OCI-LY3 (cell line): ENCODE data around the gene MARVELD3.

Experiments used
- H2AFZ ChIP-seq: fragments of 200-600, 300-600 bp; shearing (Covaris generic); 2 replicates; pipeline ENCODE4 v1.6.0; 2014; ENCODE audit warnings: antibody characterized with exemption, low read depth, low read length
- H3K27ac ChIP-seq: fragments of 200-600, 300-600 bp; sonication (generic); 2 replicates; pipeline ENCODE4 v1.5.1; 2014; ENCODE audit warnings: mild to moderate bottlenecking, low read length, moderate library complexity, mixed read lengths
- H3K27me3 ChIP-seq: fragments of 200-600, 300-600 bp; sonication (generic); 2 replicates; pipeline ENCODE4 v1.6.1; 2014; ENCODE audit warnings: low read depth, low read length, mixed read lengths
- H3K36me3 ChIP-seq: fragments of 200-600, 300-600 bp; sonication (generic); replicated peaks from 2 replicates; pipeline ENCODE3; 2014; ENCODE audit warnings: low read depth, low read length, mixed read lengths
- H3K4me1 ChIP-seq: fragments of 300-600, 200-600 bp; sonication (generic); 2 replicates; pipeline ENCODE4 v1.6.1; 2014; ENCODE audit warnings: low read length, mixed read lengths
- H3K4me2 ChIP-seq: fragments of 200-600, 300-600 bp; sonication (generic); 2 replicates; pipeline ENCODE4 v1.6.1; 2014; ENCODE audit warnings: low read length, mixed read lengths
- H3K4me3 ChIP-seq: fragments of 300-600, 200-600 bp; sonication (generic); 2 replicates; pipeline ENCODE4 v1.5.1; 2014; ENCODE audit warnings: antibody characterized with exemption, mild to moderate bottlenecking, low read length, moderate library complexity
- H3K79me2 ChIP-seq: fragments of 300-600, 200-600 bp; shearing (Covaris generic); 2 replicates; pipeline ENCODE4 v1.6.1; 2014; ENCODE audit warnings: mild to moderate bottlenecking, low read length, mixed read lengths
- H3K9ac ChIP-seq: fragments of 300-600, 200-600 bp; shearing (Covaris generic); 2 replicates; pipeline ENCODE4 v1.6.0; 2014; ENCODE audit warnings: mild to moderate bottlenecking, low read length, moderate library complexity
- H3K9me3 ChIP-seq: fragments of 200-600, 300-600 bp; shearing (Covaris generic); 2 replicates; pipeline ENCODE4 v1.6.1; 2014; ENCODE audit warnings: low read length, mixed read lengths; ENCODE audit not compliant: insufficient read depth
- H4K20me1 ChIP-seq: fragments of 200-600, 300-600 bp; sonication (generic); 2 replicates; pipeline ENCODE4 v1.6.1; 2016; ENCODE audit warnings: low read length, mixed read lengths; ENCODE audit not compliant: insufficient read depth
- CTCF ChIP-seq: fragments of 200-600, 300-600 bp; sonication (generic); IDR thresholded peaks from 2 replicates; pipeline ENCODE4 v1.5.1; 2014; ENCODE audit warnings: antibody characterized with exemption, low read length, low read depth
- EZH2phosphoT487 ChIP-seq: fragments of 200-600 bp; shearing (Covaris generic); IDR thresholded peaks from 2 replicates; pipeline ENCODE4 v1.6.1; 2018; ENCODE audit warnings: antibody characterized with exemption, mixed run types, low read depth

MARVELD3 gene

GRCh38 chr16:71618429-71618828 lies 7.6 kb upstream of the MARVELD3 start:
- Histone ChIP-seq H3K36me3 (no peaks in the 10 kb centered on the region), H3K9me3 (no peaks in the 10 kb centered on the region), H3K9ac (no peak overlapping the region), H4K20me1 (no peaks in the 10 kb centered on the region), H3K27ac (no peak overlapping the region), H3K4me1 (peaks cover 2% of the 10 kb centered on the region; the same call in 1 of the 2 replicates), H3K4me3 (no peak overlapping the region), H3K27me3 (no peaks in the 10 kb centered on the region), H3K79me2 (no peaks in the 10 kb centered on the region), H2AFZ (no peak overlapping the region), H3K4me2 (no peak overlapping the region)
- TF ChIP-seq EZH2phosphoT487 (no peak), CTCF (no peak)

GRCh38 chr16:71622088-71622487 lies 3.9 kb upstream of the MARVELD3 start:
- no peak overlapping the region for H3K9ac ChIP-seq
- no peaks in the 10 kb centered on the region for H3K36me3 ChIP-seq
- H3K27me3 ChIP-seq: no peaks in the 10 kb centered on the region
- no peak overlapping the region for H3K4me2 ChIP-seq
- no peak overlapping the region for H2AFZ ChIP-seq
- no peak overlapping the region for H3K27ac ChIP-seq
- H4K20me1 ChIP-seq: no peaks in the 10 kb centered on the region
- H3K4me3 ChIP-seq: no peak overlapping the region
- peaks cover 4% of the 10 kb centered on the region; the same call in 1 of the 2 replicates for H3K4me1 ChIP-seq
- no peaks in the 10 kb centered on the region for H3K9me3 ChIP-seq
- TF ChIP-seq CTCF: no peak
- no peak for TF ChIP-seq EZH2phosphoT487
- no peaks in the 10 kb centered on the region for H3K79me2 ChIP-seq

GRCh38 chr16:71623597-71623996 lies 2.4 kb upstream of the MARVELD3 start:
- Histone ChIP-seq H3K4me1 (peaks cover 4% of the 10 kb centered on the region; the same call in 1 of the 2 replicates), H3K9ac (no peak overlapping the region), H3K36me3 (no peaks in the 10 kb centered on the region), H3K4me2 (0 out of 2 replicates have a peak overlapping the region, but pooled peaks have one; percentile 5), H3K27ac (no peak overlapping the region), H3K27me3 (no peaks in the 10 kb centered on the region), H3K4me3 (no peak overlapping the region), H4K20me1 (no peaks in the 10 kb centered on the region), H3K9me3 (no peaks in the 10 kb centered on the region), H2AFZ (no peak overlapping the region), H3K79me2 (no peaks in the 10 kb centered on the region)
- TF ChIP-seq EZH2phosphoT487 (no peak), CTCF (no peak)

GRCh38 chr16:71625113-71625850 lies 702 bp upstream of the MARVELD3 start:
- no peaks in the 10 kb centered on the region for H3K79me2 ChIP-seq
- H3K9ac ChIP-seq: no peak overlapping the region
- no peak overlapping the region for H2AFZ ChIP-seq
- no peak overlapping the region for H3K4me2 ChIP-seq
- peaks cover 16% of the 10 kb centered on the region for H3K4me1 ChIP-seq
- no peaks in the 10 kb centered on the region for H3K36me3 ChIP-seq
- no peaks in the 10 kb centered on the region for H3K27me3 ChIP-seq
- no peak overlapping the region for H3K27ac ChIP-seq
- H4K20me1 ChIP-seq: no peaks in the 10 kb centered on the region
- H3K9me3 ChIP-seq: no peaks in the 10 kb centered on the region
- no peak for TF ChIP-seq CTCF
- TF ChIP-seq EZH2phosphoT487: no peak
- H3K4me3 ChIP-seq: no peak overlapping the region
